ENCODE results near the gene GSTO1. TPM values are rescaled to one million over a fixed set of nuclear protein-coding genes. Genes with fewer than 3 reads are reported as not detected.

Gene GSTO1
- total and polyA plus RNA-seq, 2 experiments from 2014 or later, result 52.5 to 182 TPM

DNA sequence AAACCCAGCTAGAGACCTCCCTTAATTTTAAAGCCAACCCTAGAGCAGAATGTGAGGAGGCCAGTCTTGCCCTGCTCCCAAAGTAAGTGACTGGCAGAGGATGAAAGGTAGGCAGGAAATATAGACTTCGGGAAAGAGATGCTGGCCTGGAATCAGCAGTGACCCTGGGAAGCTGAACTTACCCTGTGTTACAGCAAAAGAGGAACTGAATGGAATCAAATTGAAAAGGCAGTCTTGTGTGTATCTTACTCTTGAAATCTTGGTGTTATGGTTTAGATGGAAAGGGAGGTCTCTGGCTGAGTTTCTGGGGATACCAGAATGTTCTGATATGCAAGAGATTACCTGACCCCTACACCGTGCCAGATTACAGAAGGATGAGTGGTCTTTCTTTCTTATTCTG is 14.6 kb upstream of the GSTO1 start (continued):
- TF ChIP-seq, protein P1, sequence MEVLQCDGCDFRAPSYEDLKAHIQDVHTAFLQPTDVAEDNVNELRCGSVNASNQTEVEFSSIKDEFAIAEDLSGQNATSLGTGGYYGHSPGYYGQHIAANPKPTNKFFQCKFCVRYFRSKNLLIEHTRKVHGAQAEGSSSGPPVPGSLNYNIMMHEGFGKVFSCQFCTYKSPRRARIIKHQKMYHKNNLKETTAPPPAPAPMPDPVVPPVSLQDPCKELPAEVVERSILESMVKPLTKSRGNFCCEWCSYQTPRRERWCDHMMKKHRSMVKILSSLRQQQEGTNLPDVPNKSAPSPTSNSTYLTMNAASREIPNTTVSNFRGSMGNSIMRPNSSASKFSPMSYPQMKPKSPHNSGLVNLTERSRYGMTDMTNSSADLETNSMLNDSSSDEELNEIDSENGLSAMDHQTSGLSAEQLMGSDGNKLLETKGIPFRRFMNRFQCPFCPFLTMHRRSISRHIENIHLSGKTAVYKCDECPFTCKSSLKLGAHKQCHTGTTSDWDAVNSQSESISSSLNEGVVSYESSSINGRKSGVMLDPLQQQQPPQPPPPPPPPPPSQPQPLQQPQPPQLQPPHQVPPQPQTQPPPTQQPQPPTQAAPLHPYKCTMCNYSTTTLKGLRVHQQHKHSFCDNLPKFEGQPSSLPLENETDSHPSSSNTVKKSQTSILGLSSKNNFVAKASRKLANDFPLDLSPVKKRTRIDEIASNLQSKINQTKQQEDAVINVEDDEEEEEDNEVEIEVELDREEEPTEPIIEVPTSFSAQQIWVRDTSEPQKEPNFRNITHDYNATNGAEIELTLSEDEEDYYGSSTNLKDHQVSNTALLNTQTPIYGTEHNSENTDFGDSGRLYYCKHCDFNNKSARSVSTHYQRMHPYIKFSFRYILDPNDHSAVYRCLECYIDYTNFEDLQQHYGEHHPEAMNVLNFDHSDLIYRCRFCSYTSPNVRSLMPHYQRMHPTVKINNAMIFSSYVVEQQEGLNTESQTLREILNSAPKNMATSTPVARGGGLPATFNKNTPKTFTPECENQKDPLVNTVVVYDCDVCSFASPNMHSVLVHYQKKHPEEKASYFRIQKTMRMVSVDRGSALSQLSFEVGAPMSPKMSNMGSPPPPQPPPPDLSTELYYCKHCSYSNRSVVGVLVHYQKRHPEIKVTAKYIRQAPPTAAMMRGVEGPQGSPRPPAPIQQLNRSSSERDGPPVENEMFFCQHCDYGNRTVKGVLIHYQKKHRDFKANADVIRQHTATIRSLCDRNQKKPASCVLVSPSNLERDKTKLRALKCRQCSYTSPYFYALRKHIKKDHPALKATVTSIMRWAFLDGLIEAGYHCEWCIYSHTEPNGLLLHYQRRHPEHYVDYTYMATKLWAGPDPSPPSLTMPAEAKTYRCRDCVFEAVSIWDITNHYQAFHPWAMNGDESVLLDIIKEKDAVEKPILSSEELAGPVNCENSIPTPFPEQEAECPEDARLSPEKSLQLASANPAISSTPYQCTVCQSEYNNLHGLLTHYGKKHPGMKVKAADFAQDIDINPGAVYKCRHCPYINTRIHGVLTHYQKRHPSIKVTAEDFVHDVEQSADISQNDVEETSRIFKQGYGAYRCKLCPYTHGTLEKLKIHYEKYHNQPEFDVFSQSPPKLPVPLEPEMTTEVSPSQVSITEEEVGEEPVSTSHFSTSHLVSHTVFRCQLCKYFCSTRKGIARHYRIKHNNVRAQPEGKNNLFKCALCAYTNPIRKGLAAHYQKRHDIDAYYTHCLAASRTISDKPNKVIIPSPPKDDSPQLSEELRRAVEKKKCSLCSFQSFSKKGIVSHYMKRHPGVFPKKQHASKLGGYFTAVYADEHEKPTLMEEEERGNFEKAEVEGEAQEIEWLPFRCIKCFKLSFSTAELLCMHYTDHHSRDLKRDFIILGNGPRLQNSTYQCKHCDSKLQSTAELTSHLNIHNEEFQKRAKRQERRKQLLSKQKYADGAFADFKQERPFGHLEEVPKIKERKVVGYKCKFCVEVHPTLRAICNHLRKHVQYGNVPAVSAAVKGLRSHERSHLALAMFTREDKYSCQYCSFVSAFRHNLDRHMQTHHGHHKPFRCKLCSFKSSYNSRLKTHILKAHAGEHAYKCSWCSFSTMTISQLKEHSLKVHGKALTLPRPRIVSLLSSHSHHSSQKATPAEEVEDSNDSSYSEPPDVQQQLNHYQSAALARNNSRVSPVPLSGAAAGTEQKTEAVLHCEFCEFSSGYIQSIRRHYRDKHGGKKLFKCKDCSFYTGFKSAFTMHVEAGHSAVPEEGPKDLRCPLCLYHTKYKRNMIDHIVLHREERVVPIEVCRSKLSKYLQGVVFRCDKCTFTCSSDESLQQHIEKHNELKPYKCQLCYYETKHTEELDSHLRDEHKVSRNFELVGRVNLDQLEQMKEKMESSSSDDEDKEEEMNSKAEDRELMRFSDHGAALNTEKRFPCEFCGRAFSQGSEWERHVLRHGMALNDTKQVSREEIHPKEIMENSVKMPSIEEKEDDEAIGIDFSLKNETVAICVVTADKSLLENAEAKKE (CRISPR knock-in tag; IDR thresholded peaks at IDR 0.05), result no peak
- TF ChIP-seq, protein P2, sequence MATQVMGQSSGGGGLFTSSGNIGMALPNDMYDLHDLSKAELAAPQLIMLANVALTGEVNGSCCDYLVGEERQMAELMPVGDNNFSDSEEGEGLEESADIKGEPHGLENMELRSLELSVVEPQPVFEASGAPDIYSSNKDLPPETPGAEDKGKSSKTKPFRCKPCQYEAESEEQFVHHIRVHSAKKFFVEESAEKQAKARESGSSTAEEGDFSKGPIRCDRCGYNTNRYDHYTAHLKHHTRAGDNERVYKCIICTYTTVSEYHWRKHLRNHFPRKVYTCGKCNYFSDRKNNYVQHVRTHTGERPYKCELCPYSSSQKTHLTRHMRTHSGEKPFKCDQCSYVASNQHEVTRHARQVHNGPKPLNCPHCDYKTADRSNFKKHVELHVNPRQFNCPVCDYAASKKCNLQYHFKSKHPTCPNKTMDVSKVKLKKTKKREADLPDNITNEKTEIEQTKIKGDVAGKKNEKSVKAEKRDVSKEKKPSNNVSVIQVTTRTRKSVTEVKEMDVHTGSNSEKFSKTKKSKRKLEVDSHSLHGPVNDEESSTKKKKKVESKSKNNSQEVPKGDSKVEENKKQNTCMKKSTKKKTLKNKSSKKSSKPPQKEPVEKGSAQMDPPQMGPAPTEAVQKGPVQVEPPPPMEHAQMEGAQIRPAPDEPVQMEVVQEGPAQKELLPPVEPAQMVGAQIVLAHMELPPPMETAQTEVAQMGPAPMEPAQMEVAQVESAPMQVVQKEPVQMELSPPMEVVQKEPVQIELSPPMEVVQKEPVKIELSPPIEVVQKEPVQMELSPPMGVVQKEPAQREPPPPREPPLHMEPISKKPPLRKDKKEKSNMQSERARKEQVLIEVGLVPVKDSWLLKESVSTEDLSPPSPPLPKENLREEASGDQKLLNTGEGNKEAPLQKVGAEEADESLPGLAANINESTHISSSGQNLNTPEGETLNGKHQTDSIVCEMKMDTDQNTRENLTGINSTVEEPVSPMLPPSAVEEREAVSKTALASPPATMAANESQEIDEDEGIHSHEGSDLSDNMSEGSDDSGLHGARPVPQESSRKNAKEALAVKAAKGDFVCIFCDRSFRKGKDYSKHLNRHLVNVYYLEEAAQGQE (IDR thresholded peaks at IDR 0.05; ENCODE audit: unreplicated experiment), result no peak
- no peak for TF ChIP-seq ZNF331 (CRISPR knock-in tag; IDR thresholded peaks at IDR 0.05; ENCODE audit: low read depth)
- no peak for TF ChIP-seq CTCF (conservative IDR thresholded peaks at IDR 0.05; ENCODE audit: low read depth in 2 of 2)

Data from GM23338 (cell line).